M059J (cell line): ENCODE measurements around the gene GPM6B. TPM values are rescaled to one million over a fixed set of nuclear protein-coding genes. Genes with fewer than 3 reads are reported as not detected.

Source experiments
- DNase-seq: peaks from one replicate; pipeline ENCODE4 v3.0.0-alpha.2; 2012; ENCODE audit warnings: low read depth
- total RNA-seq: library from RNA; depleted of rRNA; stranded (reverse); fragments of >200 nt; shearing (Covaris generic); gene quantifications from 2 replicates; pipeline ENCODE4 v1.2.3, GENCODE V29; 2014; rRNA removed

The GPM6B gene, protein sequence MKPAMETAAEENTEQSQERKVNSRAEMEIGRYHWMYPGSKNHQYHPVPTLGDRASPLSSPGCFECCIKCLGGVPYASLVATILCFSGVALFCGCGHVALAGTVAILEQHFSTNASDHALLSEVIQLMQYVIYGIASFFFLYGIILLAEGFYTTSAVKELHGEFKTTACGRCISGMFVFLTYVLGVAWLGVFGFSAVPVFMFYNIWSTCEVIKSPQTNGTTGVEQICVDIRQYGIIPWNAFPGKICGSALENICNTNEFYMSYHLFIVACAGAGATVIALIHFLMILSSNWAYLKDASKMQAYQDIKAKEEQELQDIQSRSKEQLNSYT
- total RNA-seq: 0.07 TPM in 1 of 2 replicates, not detected in the other

- DNase-seq: no peak
Measured at GRCh38 chrX:13816643-13817627, at the start of gene GPM6B. Gene GPM6B (minus strand): TSS chrX:13817093. CDS start chrX:13816904, 189 bp downstream.

DNA sequence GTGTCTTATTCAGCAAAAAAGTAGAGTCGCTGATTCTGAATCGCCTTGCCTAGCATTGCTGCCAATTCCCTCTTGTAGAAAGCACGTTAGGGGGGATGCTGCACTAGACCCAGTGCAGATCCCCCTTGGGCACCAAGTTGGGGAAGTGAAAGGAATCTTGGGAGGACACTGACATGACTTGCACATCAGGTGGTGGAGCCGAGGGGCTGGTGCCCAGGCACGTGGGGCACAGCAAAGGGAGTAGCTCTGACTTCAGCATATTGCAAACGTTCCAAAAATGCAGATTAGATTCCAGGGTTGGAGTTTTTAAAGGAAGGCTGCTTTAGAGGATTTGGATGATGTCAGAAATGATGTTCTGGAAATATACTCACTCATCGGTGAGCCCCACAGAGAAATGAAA, 47.4 kb upstream of the GPM6B start:
- no peak for DNase-seq

DNA sequence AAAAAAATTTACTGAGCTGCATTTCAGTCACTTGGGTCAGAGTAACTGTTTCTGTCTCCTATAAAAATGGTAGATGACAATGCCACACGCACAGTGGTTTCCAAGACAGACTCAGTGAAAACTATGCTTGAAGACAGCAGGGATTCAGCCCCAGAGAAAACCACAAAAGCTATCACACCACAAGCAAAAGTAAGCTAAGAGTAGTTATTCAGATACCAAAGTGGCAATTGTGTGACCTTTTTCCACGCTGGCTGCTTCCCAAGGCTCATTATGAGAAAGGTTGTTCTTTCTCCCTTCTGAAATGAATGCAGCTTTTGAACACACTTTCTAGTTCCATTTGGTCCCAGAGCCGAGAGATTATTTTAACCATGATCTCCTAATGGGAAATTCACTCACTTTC, 46.4 kb upstream of the GPM6B start:
- peak; percentile 7 for DNase-seq

GRCh38 chrX:13859724-13860123, 42.8 kb upstream of the GPM6B start:
- DNase-seq: no peak

DNA sequence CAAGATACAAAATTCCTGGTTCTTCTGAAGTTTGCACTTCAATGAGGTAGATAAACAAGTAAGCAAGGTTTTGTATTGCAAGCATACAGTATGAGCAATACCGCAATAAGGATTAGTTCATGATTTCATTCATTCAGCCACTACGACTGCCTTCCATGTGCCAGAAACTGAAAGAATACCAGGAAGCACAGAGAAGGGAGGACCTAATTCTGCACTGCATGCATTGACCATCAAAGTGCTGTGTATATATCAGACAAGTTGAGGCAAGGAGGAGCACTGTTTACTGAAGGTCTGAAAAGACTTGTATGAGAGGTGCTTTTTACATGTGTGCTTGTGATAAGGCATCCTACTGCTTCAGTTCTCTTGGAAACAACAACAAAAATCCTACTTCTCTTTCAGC, 40.9 kb upstream of the GPM6B start:
- no peak for DNase-seq

DNA sequence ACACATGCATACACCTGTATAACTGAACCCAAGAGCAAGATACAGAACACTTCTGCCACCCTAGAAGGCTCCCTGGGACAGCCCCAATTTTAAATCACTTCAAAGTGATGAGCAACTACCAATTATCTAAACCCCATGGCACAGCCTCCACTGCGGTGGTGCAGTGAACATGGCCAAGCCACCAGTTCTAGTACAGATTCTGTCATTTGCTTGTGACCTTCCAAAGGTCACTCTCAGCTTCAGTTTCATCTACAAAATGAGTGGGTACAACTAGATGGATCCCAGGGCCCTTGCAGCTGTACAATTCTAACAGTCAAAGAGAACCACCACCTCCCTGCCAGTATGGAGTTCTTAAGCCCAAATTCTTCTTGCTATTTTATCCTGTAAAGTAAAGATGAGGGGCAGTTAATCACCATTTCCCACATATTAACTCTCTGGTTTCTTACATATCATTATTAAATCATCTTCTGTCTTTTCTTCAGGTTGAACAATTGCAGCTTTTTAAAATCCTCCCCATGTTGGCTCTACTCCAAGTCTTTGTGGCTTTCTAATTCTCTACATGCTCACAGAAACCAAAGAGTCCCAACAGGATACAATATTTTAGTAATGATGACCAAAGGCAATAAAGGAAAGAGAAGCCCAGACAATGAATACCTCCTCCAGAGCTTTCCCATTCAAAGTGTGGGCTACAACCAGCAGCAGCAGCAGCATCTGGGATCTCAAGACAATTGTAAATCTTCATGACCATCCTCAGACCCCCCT, 39.0 kb upstream of the GPM6B start:
- DNase-seq: peak; percentile 2

GRCh38 chrX:13854003-13854402, 37.1 kb upstream of the GPM6B start:
- no peak for DNase-seq

GRCh38 chrX:13852001-13852695, 35.3 kb upstream of the GPM6B start:
- DNase-seq: no peak

- no peak for DNase-seq
Measured at GRCh38 chrX:13845721-13846378, 29.0 kb upstream of the GPM6B start.

DNA sequence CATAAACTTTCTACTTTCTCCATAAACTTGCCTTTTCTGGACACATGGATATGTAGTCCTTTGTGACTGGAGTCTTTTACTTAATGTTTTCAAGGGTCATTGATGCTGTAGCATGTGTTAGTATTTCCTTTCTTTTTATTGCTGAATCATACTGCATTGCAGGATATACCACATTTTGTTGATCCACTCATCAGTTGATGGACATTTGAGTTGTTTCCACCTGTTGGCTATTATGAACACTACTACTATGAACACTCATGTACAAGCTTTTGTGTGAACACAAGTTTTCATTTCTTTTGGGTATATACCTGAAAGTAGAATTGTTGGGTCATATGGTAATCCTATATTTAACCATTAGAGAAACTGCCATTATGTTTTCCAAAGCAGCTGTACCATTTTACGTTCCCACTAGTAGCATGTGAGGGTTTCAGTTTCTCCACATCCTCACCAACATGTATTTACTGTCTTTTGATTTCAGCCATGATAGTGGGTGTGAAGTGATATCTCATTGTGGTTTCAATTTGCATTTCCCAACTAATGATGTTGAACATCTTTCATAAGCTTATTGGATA, 26.3 kb upstream of the GPM6B start:
- DNase-seq: no peak

GRCh38 chrX:13840121-13840520, 23.2 kb upstream of the GPM6B start:
- no peak for DNase-seq

- DNase-seq: no peak
Measured at GRCh38 chrX:13837290-13837745, 20.4 kb upstream of the GPM6B start.

DNA sequence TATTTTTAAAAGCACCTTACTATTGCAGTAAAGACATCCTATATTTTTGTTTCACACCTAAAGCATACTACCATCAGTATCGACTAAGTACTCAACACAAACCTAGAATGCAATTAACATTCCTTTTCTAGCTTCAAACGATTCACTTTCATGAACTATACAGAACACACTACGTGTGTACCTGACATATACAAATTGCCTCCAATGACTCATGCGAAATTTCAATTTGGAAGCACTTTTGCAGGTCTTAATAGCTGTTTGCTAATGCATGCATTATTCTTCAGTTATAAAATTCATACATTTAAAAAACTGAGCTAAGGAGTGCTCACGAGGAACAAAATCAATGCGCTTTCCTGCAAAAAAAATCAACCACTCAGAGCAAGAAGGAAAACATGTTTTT, 19.7 kb upstream of the GPM6B start:
- no peak for DNase-seq

DNA sequence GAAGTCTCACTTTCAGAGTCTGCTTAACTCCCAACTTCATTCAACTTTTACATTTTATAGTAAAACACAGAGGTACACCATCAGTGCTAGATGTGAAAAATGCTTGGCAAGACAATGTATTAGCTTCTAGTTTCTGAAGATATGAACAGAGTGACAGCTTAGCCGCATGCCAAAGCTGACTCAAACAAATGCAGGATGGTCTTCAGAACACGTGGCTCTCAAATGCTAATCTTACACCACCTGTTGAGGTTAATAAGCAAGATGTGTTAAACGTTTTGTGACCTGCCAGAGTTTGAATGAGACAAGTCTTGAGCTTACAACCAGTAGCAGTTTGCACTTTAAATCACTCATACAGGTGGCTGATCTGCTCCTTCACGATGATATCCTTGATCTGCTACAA, 18.9 kb upstream of the GPM6B start:
- no peak for DNase-seq

DNA sequence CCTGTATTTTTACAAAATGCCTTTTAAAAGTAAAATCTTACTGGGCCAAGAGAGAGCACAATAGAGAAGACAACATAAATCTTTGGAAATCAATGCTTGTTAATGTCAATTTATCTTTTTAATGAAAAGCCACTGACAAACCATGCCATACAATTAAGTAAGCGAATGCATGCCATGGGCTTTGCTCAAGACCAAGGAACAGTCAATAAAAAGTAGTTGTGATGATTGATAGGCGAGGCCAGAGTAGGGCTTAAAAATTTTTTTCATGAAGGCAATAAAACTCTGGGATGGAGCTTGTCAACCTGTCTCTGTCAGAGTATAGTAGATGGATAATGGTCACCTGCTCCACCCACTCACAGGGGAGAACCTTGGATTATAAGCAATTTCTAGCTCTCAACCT, 17.5 kb upstream of the GPM6B start:
- DNase-seq: no peak

DNA sequence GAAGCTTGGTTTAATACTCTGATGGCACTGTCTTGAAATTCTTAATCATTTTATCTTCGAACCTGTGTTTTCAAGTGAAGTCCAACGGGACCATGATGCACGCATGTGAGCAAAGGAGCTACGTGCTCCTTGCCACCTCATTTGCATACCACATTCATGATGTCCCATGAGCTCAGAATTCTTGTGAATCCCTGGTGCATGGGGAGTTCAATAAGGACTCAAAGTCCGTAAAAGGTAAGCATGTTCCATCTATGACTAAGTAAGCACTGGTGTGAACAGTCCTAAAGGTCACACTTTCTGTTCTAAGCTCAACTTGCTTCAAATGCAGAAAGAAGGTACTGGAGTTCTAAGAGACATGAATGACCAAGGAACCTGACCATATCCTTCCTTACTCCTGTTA, 13.1 kb upstream of the GPM6B start:
- no peak for DNase-seq

DNA sequence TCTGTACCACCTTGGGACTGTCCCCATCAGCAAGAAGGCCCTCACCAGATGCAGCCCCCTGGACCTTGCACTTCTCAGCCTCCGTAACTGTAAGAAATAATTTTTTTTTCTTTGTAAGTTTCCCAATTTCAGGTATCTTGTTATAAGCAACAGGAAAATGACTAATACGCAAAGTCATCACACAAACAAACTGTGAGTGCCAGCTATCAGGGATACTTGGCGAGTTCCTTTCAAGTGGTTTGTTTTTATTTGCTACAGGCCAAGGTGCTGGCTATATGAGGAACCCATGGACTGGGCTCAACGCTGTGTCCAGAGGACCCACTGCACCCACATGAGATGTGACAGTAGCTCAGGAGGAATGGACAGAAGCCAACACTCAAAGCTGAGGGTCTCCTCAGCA, 11.5 kb upstream of the GPM6B start:
- peak; percentile 16 for DNase-seq

DNA sequence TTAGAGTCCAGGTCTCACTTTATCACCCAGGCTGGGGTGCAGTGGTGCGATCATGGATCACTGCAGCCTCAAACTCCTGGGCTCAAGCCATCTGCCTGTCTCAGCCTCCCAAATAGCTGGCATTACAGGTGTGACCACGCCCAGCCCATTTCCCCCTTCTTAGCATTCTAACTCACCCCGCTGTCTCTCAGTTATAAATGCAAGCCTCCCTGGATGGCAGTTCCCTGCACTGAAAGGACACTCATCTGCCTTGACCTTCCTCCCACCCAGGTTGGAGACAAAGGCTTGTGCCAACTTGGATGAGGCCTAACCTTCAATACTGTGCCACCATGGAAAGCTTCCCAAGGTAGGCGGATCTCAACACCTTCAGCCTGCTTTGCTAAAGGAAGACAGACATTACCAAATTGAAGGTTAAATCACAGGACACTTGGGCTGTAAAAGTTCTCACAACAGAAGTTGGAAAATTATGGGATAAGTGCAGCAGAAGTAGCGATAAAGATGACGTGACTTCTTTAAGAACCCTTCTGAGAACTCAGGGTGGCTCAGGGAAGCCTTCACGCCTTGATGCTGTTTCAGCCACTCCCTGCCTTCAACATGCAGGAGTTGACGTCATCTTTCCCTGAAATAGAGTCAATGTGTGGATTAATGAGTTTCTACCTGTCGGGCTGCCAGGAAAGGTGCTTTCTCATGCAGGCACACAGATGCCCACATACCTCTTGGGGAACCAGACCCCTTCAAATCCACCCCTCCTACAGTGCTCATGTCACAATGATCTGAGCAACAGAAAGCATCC, 10.6 kb upstream of the GPM6B start:
- no peak for DNase-seq

DNA sequence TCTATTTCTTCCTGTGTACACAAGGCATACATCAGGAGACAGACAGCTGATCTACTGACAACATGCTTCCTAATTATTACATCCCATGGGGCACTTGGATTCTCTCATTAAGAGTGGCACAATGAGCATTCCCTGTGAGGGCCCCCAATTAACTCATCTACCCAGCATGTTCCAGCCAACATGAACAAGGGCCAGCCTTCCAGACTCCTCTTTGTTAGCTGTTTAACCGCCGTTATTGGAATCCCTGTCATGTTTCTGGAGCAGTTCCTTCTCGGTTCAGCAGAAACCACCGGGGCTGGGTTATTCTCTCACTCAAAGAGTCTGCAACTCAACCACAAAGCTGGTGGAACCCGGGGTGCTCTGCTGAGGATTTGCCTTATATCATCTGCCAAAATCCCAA, 9.9 kb upstream of the GPM6B start:
- DNase-seq: no peak
